AG08395 (cell line): ENCODE results near the gene CDC23.
A peak's percentile ranks its signal among the peaks of the same experiment; 100 is the strongest.
"Not testable (repeated sequence)": the region's sequence is repeated elsewhere in the genome, so short reads cannot be mapped to it uniquely, and the experiment has no call there.

Experiments
- DNase-seq: peaks from one replicate; pipeline ENCODE4 v3.0.0; 2012; ENCODE audit warnings: mixed read lengths, low spot score

The CDC23 gene, protein sequence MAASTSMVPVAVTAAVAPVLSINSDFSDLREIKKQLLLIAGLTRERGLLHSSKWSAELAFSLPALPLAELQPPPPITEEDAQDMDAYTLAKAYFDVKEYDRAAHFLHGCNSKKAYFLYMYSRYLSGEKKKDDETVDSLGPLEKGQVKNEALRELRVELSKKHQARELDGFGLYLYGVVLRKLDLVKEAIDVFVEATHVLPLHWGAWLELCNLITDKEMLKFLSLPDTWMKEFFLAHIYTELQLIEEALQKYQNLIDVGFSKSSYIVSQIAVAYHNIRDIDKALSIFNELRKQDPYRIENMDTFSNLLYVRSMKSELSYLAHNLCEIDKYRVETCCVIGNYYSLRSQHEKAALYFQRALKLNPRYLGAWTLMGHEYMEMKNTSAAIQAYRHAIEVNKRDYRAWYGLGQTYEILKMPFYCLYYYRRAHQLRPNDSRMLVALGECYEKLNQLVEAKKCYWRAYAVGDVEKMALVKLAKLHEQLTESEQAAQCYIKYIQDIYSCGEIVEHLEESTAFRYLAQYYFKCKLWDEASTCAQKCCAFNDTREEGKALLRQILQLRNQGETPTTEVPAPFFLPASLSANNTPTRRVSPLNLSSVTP

DNA sequence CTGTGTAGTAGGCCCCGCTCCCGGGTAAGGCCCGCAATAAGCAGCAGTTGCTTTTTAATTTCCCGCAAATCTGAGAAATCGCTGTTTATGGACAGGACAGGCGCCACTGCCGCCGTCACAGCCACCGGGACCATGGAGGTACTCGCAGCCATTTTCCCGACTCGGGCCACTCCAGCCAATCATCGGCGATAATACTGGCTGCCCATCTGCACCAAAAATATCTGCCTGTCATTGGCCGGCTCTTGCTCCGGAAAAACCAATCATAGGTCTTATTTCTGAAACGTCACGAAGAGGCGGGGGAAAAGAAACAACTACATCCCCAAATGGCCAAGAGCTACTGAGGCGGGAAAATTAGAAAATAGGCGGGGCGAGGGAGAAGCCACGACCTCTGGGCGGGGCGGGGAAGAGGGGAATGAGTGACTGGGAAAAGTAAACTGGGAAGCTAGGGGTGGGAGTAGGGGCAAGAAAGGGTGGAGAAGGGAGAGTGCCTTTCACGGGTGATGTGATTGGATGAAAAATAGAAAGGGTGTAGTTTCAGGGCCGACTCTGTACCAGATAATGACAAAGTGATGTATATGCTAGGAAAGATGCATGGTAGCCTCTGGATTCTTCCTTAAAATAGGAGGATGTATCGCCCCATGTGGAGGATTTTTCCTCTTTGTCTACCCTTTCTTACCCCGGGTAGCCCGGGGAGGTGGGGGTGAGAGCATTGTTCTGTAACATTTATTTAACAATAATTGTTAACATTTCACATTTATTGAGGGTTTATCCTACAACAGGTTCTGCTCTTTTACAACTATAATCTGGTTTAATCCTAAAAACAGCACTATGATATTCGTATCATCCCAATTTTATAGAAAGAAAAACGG, at the start of gene CDC23:
CDC23 (minus strand) TSS at position 163 of the 869 bp plus-strand sequence; CDS start at position 152, 11 bp downstream.
- DNase-seq: peak; percentile 100

DNA sequence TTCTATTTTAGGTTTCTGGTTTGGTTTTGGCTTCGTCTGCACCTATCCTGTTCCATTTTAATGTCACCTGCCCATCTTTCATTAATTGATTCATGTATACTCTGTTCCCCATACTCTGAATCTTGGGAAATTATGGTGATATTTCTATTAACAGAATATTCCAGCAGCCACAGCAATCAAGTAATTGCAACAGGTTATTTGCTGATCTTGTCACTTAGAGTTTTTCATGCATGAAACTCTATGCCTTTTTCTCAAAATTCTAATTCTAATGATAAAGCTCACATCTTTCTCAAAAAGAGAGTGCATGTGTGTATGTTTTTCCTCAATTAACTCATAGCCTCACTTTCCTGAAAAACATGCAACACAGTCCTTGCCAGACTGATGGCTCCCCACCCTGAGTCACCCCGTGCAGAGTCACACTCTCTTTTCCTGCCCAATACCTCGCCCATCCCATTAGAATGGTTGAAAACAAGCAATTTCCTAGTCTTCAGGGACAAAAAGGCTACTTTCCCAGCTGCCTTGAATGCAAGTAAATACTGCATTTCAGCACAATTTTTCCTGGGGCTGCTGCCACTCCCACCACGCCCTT, 45.7 kb upstream of the CDC23 start:
- DNase-seq: peak; percentile 50

DNA sequence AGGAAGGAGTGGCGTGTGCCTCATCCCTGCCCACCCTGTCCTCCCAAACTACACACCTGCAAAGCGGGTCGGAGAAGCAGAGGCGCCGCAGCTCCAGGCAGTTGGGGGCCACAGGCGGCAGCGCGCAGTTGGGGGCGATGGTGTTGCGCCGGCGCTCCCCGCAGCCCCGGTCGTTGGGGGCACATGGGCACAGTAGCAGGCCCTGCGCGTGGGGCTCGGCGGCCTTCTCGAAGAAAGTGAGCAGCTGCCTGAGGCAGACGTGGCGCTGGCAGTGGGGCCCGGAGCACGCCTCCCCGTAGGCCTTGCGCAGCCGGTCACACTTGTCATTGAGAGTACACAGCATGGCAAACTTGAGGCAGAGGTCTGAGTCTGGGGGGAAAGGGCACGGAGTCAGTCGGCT, 44.5 kb upstream of the CDC23 start:
- DNase-seq: no peak

GRCh38 chr5:138252944-138253343, 39.8 kb upstream of the CDC23 start:
- no peak for DNase-seq

GRCh38 chr5:138247800-138248199, 34.7 kb upstream of the CDC23 start:
- DNase-seq: not testable (repeated sequence)

GRCh38 chr5:138246822-138247221, 33.7 kb upstream of the CDC23 start:
- DNase-seq: no peak

- DNase-seq: no peak
Observed at GRCh38 chr5:138246334-138246733, 33.2 kb upstream of the CDC23 start.

- no peak for DNase-seq
Observed at GRCh38 chr5:138245717-138246116, 32.6 kb upstream of the CDC23 start.

DNA sequence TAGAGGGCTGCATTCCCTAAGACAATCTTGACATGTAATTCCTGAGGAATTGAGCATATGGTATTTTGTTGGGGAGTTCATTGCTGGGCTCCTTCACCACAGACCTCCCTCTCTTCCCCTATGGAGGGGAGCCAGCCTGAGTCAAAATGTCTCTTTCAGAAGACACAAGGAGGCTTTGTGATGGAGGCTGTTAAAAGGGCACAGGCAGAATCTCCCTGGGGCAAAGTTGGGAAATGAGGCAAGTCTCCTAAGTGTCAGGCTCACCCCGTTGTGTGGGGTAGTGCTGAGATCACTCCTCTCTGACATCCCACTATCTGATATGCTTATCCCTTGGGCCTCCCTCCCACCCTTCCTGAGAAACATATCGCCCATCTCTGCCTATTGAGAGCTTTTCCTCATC, 30.7 kb upstream of the CDC23 start:
- DNase-seq: no peak

GRCh38 chr5:138241688-138242571, 28.8 kb upstream of the CDC23 start:
- peak; percentile 45 for DNase-seq

DNA sequence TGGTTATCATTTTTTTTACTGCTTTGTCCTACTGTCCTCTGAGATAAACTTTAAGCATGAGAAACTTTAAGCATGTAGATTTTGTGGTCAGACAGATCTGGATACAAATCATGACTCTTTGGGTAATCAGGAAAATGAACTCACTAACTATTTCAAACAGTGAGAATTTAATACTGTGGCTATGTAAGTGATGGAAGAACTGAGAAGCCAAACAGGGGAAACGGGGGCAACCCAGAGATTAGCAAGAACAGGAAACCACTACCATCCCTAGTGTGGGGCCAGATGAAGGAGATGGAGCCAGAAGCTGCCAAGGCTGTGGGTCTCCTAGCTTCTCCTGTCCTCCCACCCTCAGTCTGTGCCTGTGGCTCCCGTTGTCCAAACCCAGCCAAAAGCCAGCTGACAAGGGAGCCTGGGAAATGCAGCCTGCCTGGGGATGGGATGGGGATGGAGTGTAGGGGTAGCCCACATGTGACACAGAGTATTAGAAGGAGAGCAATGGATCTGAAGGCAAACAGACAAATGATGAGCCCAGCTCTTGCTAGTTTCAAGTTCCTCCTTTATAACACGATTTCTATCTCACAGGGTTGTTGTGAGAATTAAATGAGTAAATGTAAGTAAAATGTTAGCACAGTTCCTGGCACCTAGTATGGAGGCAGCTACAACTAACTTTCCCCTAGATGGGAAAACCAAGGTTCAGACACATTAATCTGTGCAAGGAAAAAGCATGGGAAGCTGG, 27.7 kb upstream of the CDC23 start:
- DNase-seq: no peak

DNA sequence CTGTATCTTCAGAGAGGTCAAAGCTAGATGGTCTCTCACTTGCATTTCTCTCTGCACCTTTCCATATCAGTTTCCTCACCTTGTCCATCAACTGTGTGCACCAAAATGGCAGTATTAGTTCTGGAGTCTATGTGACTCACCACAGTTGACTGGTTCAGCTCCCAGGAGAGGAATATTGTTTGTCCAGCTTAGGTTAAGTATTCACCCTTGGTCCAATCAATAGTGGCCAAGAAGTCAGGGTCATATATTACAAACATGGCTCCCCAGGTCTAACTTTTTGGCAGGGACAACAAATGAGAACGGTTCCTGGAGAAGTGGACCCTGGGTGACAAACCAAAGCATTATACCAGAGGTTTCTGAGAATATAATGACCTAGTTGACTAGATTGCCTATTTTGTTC, 24.9 kb upstream of the CDC23 start:
- no peak for DNase-seq

GRCh38 chr5:138234651-138235050, 21.5 kb upstream of the CDC23 start:
- DNase-seq: no peak

GRCh38 chr5:138233280-138233679, 20.2 kb upstream of the CDC23 start:
- no peak for DNase-seq

DNA sequence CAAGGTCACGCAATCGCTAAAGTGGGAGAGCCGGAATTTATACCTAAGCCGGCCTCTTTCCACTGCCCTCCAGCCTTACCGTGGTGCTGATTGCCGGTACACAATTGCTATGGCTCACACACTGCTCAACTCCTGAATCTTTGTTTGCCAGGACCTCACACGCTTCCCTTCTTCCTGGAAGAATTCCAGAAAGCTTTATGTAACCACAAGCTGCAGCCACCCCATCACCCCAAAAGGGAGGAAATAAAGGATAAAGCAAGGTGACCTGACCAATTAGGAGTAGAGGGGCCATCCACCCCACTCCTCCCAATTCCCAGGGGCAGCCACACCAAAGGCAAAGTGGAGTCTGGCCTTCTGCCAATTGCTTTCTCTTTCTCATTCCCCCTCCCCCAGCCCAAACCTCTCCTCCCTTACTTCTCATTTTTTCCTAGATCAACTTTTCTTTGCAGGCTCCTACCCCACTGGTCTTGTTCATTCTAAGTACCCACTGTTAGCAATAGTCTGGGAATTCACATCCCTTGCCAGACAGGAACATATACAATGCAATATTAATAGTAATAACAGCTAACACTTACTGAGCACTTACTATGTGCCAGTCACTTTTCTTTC, 18.0 kb upstream of the CDC23 start:
- DNase-seq: peak; percentile 29

DNA sequence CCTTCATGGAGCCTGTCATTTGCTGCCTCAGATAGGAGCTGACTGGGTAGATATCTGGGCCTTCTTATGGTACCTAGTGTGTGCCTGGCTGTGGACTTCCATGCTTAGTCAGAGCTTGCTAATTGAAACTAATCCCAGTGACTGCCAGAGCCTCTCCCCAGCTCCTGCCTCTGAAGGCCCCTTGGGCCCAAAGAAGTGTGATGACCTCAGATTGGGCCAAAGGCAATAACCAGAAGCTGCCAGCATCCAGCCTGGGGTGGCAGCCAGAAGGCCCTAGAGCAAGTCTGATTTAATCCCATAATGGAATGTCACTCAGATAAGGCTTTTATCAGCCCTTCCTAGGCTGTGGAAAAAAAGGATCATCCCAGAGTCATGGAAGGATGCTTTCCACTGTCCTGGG, 17.1 kb upstream of the CDC23 start:
- peak; percentile 57 for DNase-seq

DNA sequence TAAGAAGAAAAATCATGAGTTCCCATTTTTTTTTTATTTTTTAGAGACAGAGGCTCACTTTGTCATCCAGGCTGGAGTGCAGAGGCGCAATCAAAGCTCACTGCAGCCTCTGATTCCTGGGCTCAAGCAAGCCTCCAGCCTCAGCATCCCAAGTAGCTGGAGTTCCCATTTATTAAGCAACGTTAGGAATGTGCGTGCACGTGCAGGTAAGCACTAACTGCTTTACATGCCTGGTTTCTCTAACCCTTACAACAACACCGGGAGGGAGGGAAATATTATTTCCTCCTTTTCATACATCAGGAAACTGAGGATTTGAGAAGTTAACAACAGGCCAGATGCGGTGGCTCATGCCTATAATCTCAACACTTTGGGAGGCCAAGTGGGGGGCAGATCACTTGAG, 16.3 kb upstream of the CDC23 start:
- no peak for DNase-seq

- no peak for DNase-seq
Observed at GRCh38 chr5:138226910-138227309, 13.8 kb upstream of the CDC23 start.

- DNase-seq: no peak
Observed at GRCh38 chr5:138224712-138225111, 11.6 kb upstream of the CDC23 start.

GRCh38 chr5:138223532-138223931, 10.4 kb upstream of the CDC23 start:
- no peak for DNase-seq
